Small intestine (tissue), 7 donors: ENCODE results near the gene RARB. TPM values are rescaled to one million over a fixed set of nuclear protein-coding genes. Genes with fewer than 3 reads are reported as not detected.

Source experiments
- DNase-seq, 2 donors: peaks; one replicate each; pipeline versions ENCODE4 v3.0.0 to v3.0.0-alpha.2; 2013
- FAIRE-seq: peaks from 2 replicates; lab custom pipeline; 2012; peaks lifted over from hg19 to GRCh38; lab: Jason Lieb, UNC
- H3K27ac ChIP-seq, 3 donors: one replicate each; pipeline ENCODE4 v1.5.1; 2013; ENCODE audit warnings: low read length in 2 of 3, mild to moderate bottlenecking in 2 of 3, control low read depth in 1 of 3, inconsistent platforms in 1 of 3, low read depth in 1 of 3, moderate library complexity in 1 of 3
- H3K27me3 ChIP-seq, 3 donors: one replicate each; pipeline ENCODE4 v1.6.1; 2013; ENCODE audit warnings: low read length in 3 of 3, inconsistent platforms in 1 of 3; ENCODE audit not compliant: control insufficient read depth in 3 of 3, insufficient read depth in 3 of 3
- H3K36me3 ChIP-seq, 3 donors: one replicate each; pipeline ENCODE4 v1.6.1; 2013; ENCODE audit warnings: low read length in 3 of 3, inconsistent platforms in 1 of 3, low read depth in 1 of 3, mild to moderate bottlenecking in 1 of 3, moderate library complexity in 1 of 3; ENCODE audit not compliant: control insufficient read depth in 3 of 3, insufficient read depth in 2 of 3
- H3K4me1 ChIP-seq, 3 donors: one replicate each; pipeline ENCODE4 v1.6.1; 2013; ENCODE audit warnings: low read length in 2 of 3, inconsistent platforms in 1 of 3, low read depth in 1 of 3, mild to moderate bottlenecking in 1 of 3, moderate library complexity in 1 of 3; ENCODE audit not compliant: control insufficient read depth in 3 of 3, insufficient read depth in 2 of 3
- H3K4me3 ChIP-seq, 3 donors: one replicate each; pipeline ENCODE4 v1.5.1; 2013; ENCODE audit warnings: low read length in 3 of 3, control low read depth in 1 of 3, inconsistent platforms in 1 of 3, low read depth in 1 of 3, mild to moderate bottlenecking in 1 of 3, moderate library complexity in 1 of 3
- H3K9me3 ChIP-seq, 2 donors: one replicate each; pipeline ENCODE4 v1.6.1; 2013; ENCODE audit warnings: low read depth in 1 of 2, low read length in 1 of 2; ENCODE audit not compliant: control insufficient read depth in 2 of 2, insufficient read depth in 1 of 2
- WGBS, 3 donors: extraction: QIAGEN DNeasy Blood & Tissue Kit; methylation state at CpG; one replicate each; pipeline ENCODE4 v1.1.7; 2013; 5-methylcytosine and 5-hydroxymethylcytosine counted together
- polyA plus RNA-seq, 4 donors: library from polyadenylated mRNA; stranded (reverse) in 3 of 4; unstranded in 1 of 4; fragments of 200-250 nt in 3 of 4; fragments of 120-200 nt in 1 of 4; gene quantifications; one replicate each; pipeline versions ENCODE4 v1.2.1 to v1.2.3, GENCODE V29; 2013
- donor health status: healthy with polysubstance abuse.
- donor health status: control.
- donor health status: control.
- donor health status: Bipolar disorder and iron deficiency.
- donor health status: healthy.

RARB gene
- polyA plus RNA-seq, 4 donors, result 0.27 to 9.0 (median 0.89) TPM

- FAIRE-seq, result no peak
- WGBS, 3 donors, result 59 to 77% (median 61%) methylated on average over 2 of the region's 2 CpGs
Observed at GRCh38 chr3:25460751-25461150, 32.7 kb downstream of the RARB start.

DNA sequence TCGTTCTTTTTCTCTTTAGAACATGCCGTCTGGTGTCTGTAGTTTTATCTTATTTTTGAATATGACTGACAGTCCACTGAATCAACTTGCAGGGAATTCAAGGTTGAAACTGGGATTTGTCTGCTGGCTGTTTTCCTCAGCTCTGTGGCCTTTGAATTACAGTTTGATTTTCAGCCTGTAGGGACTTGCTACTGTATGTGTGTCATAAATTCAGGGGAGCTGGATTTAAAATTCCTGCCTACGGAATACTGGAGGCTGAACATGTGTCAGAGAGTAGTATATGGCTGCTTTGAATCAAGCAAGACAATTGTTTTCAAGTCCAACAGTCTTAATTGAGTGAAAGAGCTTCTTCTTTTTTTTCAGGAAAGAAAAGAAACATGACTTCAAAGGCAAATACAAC is 33.9 kb downstream of the RARB start:
- peaks cover 0 to 2% (median 0%) of the 10 kb centered on the region in 3 donors for H3K4me1 ChIP-seq
- H3K36me3 ChIP-seq, result peaks cover 0 to 5% (median 0%) of the 10 kb centered on the region in 3 donors
- H3K27ac ChIP-seq, result no peak overlapping the region
- FAIRE-seq (no peak), DNase-seq (no peak)
- no peaks in the 10 kb centered on the region for H3K27me3 ChIP-seq
- H3K4me3 ChIP-seq, result no peak overlapping the region
- H3K9me3 ChIP-seq, result no peaks in the 10 kb centered on the region
- WGBS, 3 donors, result 78 to 92% (median 87%) methylated on average over 3 of the region's 3 CpGs

More at GRCh38 chr3:25460751-25461150, 32.7 kb downstream of the RARB start:
- peaks cover 0 to 5% (median 0%) of the 10 kb centered on the region in 3 donors for H3K36me3 ChIP-seq
- H3K4me1 ChIP-seq, result peaks cover 0 to 3% (median 2%) of the 10 kb centered on the region in 3 donors
- no peak for DNase-seq
- H3K4me3 ChIP-seq, result no peak overlapping the region
- no peaks in the 10 kb centered on the region for H3K27me3 ChIP-seq
- no peak overlapping the region for H3K27ac ChIP-seq
- H3K9me3 ChIP-seq, result no peaks in the 10 kb centered on the region

- H3K4me3 ChIP-seq, result no peak overlapping the region
- H3K4me1 ChIP-seq, result peaks cover 0 to 2% (median 0%) of the 10 kb centered on the region in 3 donors
- no peak overlapping the region for H3K27ac ChIP-seq
- H3K36me3 ChIP-seq, result peaks cover 0 to 5% (median 0%) of the 10 kb centered on the region in 3 donors
- DNase-seq (no peak), FAIRE-seq (no peak)
- no peaks in the 10 kb centered on the region for H3K27me3 ChIP-seq
- no peaks in the 10 kb centered on the region for H3K9me3 ChIP-seq
- 95 to 97% (median 95%) methylated on average over 1 of the region's 1 CpG for WGBS, 3 donors
Observed at GRCh38 chr3:25462495-25462894, 34.4 kb downstream of the RARB start.

- Histone ChIP-seq H3K36me3 (peaks cover 0 to 5% (median 0%) of the 10 kb centered on the region in 3 donors), H3K9me3 (no peaks in the 10 kb centered on the region), H3K27ac (no peak overlapping the region), H3K27me3 (no peaks in the 10 kb centered on the region), H3K4me1 (peaks cover 0 to 3% (median 0%) of the 10 kb centered on the region in 3 donors), H3K4me3 (no peak overlapping the region)
- FAIRE-seq, result no peak
- WGBS, 3 donors, result 59 to 69% (median 64%) methylated on average over 3 of the region's 3 CpGs
- DNase-seq, result no peak
Observed at GRCh38 chr3:25463836-25464418, 35.9 kb downstream of the RARB start.

GRCh38 chr3:25465266-25465860 is 37.3 kb downstream of the RARB start:
- peaks cover 0 to 3% (median 0%) of the 10 kb centered on the region in 3 donors for H3K4me1 ChIP-seq
- no peaks in the 10 kb centered on the region for H3K27me3 ChIP-seq
- H3K36me3 ChIP-seq, result peaks cover 0 to 5% (median 0%) of the 10 kb centered on the region in 3 donors
- H3K27ac ChIP-seq, result no peak overlapping the region
- DNase-seq (no peak), FAIRE-seq (no peak)
- H3K4me3 ChIP-seq, result no peak overlapping the region
- 83 to 87% (median 84%) methylated on average over 5 of the region's 5 CpGs for WGBS, 3 donors
- no peaks in the 10 kb centered on the region for H3K9me3 ChIP-seq

- FAIRE-seq (no peak), DNase-seq (peak in 1 of 2 donors; percentile 21)
- Histone ChIP-seq H3K36me3 (no peaks in the 10 kb centered on the region), H3K9me3 (no peaks in the 10 kb centered on the region), H3K27ac (peak overlapping the region in 1 of 3 donors; percentile 11), H3K27me3 (no peaks in the 10 kb centered on the region), H3K4me3 (no peak overlapping the region), H3K4me1 (peaks cover 0 to 3% (median 0%) of the 10 kb centered on the region in 3 donors)
- whole genome bisulfite sequencing, 3 donors, result 59 to 85% (median 67%) methylated on average over 6 of the region's 6 CpGs
Observed at GRCh38 chr3:25468866-25469319, 40.8 kb downstream of the RARB start.

GRCh38 chr3:25469558-25469957 is 41.5 kb downstream of the RARB start:
- 41 to 64% (median 54%) methylated on average over 2 of the region's 2 CpGs for WGBS, 3 donors
- H3K27ac ChIP-seq, result peak overlapping the region in 1 of 3 donors; percentile 48
- no peaks in the 10 kb centered on the region for H3K27me3 ChIP-seq
- no peak for DNase-seq
- no peaks in the 10 kb centered on the region for H3K9me3 ChIP-seq
- FAIRE-seq, result no peak
- H3K36me3 ChIP-seq, result no peaks in the 10 kb centered on the region
- H3K4me1 ChIP-seq, result peaks cover 0 to 3% (median 0%) of the 10 kb centered on the region in 3 donors
- H3K4me3 ChIP-seq, result no peak overlapping the region

DNA sequence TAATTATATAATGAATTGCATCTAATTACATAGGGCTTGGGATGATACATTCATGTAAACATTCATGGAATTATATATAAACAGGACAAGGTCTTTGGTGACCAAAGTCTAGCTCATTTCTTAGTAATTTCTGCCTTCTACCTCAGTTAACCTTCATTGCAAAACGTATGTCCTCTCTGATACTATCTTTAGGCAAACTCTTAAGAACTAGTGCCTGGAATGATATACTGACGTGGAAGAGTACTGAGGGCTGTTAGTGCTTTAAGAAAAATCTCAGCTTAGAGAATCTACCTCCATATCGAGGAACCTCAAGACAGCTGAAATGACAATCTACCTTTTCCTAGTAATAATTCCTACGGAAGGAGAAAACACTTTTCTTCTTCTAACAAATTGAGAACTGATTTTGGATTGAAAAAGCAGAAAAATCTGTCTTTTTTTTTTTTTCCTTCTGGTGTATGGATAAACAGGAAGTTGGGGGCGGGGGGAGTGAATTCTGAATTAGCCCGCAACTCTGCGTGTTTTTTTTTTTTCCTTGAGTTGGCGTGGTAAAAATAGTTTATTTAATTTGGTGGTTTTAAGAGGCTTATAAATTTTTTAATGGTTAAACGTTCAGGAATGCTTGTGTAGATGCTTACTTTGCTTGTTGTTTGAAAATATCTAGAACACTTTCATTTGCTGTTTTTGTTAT is 43.2 kb downstream of the RARB start:
- H3K27me3 ChIP-seq, result no peaks in the 10 kb centered on the region
- H3K36me3 ChIP-seq, result no peaks in the 10 kb centered on the region
- H3K4me3 ChIP-seq, result no peak overlapping the region
- H3K27ac ChIP-seq, result no peak overlapping the region
- H3K4me1 ChIP-seq, result peaks cover 0 to 3% (median 0%) of the 10 kb centered on the region in 3 donors
- no peak for FAIRE-seq
- no peak for DNase-seq
- WGBS, 3 donors, result 45 to 65% (median 46%) methylated on average over 9 of the region's 9 CpGs
- H3K9me3 ChIP-seq, result no peaks in the 10 kb centered on the region
